ENCODE data around the gene E2F1.
"Not testable (repeated sequence)": the region's sequence is repeated elsewhere in the genome, so short reads cannot be mapped to it uniquely, and the experiment has no call there.

The E2F1 gene

GRCh38 chr20:33710681-33711445, 24.7 kb upstream of the E2F1 start:
- DNase-seq (ENCODE audit: low read depth in 1 of 2, low spot score in 1 of 2): no peak

DNA sequence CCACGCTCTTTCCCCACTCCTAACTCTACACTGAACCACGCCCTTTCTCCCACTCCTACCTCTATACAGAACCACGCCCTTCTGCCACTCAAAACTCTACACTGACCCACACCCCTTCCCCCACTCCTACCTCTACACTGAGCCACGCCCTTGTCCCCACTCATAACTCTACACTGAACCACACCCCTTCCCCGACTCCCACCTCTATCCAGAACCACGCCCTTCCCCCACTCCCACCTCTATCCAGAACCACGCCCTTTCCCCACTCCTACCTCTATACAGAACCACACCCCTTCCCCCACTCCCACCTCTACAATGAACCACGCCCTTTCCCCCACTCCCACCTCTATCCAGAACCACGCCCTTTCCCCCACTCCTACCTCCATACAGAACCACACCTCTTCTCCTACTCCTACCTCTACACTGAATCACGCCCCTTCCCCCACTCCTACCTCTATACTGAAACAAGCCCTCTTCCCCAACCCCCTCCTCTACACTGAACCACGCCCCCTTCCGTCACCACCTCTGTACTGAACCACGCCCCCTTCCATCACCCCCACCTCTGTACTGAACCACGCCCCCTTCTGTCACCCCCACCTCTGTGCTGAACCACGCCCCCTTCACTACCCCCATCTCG, 23.8 kb upstream of the E2F1 start:
- DNase-seq (ENCODE audit: low read depth in 1 of 2, low spot score in 1 of 2): no peak

DNA sequence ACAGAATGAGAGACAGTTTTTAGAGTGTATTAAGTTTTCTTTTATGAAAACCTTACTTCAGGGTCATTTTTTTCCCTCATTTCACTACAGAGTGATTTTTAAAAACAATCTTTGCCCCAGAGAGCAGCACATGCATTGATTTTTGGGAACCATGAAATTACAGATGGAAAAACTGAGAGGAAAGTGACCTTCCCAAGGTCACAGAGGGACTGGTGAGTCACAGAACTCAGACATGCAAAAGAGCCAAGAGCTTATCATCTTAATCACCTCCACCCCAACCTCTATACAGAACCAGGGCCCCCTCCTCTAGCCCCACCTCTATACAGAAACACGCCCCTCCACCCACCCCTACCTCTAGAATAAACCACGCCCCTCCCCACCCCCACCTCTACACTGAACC, 23.2 kb upstream of the E2F1 start:
- DNase-seq (ENCODE audit: low read depth in 1 of 2, low spot score in 1 of 2): no peak

GRCh38 chr20:33707668-33708067, 21.5 kb upstream of the E2F1 start:
- no peak for DNase-seq (ENCODE audit: low read depth in 1 of 2, low spot score in 1 of 2)

GRCh38 chr20:33704197-33704924, 18.2 kb upstream of the E2F1 start:
- no peak for DNase-seq (ENCODE audit: low read depth in 1 of 2, low spot score in 1 of 2)

DNA sequence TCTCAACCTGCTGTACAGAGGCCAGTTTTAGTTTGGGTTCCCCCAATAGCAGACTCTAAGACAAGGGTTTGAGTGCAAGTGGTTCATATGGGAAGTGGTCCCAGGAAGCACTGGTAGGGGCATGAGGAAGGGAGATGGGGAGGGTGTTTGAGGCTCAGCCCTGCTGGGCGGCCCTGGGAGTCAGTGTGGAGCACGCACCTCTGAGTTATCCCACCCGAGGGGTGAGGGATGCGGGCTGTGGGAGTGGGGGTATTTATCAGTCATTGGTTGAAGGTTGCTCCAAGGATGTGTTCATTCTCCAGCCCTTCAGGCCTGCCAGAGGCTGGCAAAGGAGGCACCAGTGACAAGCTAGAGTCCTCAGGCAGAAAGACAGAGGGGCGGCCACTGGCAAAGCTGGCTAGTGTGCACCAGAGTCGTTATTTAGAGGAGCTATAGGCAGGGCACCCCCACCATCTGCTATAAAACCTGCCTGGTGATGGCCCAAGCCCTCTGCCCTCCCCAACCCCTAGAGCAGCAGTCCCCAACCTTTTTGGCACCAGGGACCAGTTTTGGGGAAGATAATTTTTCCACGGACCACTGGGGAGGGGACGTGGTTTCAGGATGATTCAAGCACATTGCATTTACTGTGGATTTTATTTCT, 17.4 kb upstream of the E2F1 start:
- DNase-seq (ENCODE audit: low read depth in 1 of 2, low spot score in 1 of 2): no peak

DNA sequence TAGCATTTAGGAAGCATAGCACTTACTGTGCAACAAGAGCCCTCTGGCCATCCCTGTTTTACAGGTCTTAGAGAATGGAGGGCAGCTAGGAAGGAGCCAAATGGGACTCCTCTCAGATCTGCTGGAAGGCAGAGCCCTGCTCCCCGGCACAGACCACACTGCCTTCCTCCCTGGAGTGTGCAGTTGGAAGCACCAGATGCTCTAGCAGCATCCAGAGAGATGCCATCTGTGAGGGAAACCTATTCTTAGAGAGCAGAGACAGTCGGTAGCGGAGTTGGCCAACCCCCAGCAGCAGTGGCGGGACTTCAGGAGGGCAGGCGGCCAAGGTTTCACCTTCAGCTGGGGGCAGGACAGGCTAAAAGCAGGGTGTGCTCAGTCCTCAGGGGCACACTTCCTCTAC, 16.7 kb upstream of the E2F1 start:
- no peak for DNase-seq (ENCODE audit: low read depth in 1 of 2, low spot score in 1 of 2)

DNA sequence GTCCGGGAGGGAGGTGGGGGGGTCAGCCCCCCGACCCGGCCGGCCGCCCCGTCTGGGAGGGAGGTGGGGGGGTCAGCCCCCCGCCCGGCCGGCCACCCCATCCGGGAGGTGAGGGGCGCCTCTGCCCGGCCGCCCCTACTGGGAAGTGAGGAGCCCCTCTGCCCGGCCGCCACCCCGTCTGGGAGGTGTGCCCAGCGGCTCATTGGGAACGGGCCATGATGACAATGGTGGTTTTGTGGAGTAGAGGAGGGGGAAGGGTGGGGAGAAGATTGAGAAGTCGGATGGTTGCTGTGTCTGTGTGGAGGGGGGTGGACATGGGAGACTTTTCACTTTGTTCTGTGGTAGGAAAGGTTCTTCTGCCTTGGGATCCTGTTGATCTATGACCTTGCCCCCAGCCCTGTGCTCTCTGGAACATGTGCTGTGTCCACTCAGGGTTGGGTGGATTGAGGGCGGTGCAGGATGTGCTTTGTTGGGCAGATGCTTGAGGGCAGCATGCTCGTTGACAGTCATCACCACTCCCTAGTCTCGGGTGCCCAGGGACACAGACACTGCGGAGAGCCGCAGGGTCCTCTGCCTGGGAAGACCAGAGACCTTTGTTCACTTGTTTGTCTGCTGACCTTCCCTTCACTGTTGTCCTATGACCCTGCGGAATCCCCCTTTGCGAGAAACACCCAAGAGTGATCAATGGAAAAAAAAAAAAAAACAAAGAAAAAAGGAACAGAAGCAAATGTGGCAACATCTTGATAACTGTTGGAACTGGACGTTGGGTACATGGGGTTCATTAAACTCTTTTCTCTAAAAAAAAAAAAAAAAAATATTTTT, 15.7 kb upstream of the E2F1 start:
- no peak for DNase-seq (ENCODE audit: low read depth in 1 of 2, low spot score in 1 of 2)

GRCh38 chr20:33700696-33701441, 14.7 kb upstream of the E2F1 start:
- not testable (repeated sequence) for DNase-seq (ENCODE audit: low read depth in 1 of 2, low spot score in 1 of 2)

GRCh38 chr20:33698966-33699365, 12.8 kb upstream of the E2F1 start:
- not testable (repeated sequence) for DNase-seq (ENCODE audit: low read depth in 1 of 2, low spot score in 1 of 2)

- no peak for DNase-seq (ENCODE audit: low read depth in 1 of 2, low spot score in 1 of 2)
Measured at GRCh38 chr20:33697129-33697528, 10.9 kb upstream of the E2F1 start.

GRCh38 chr20:33696448-33696847, 10.3 kb upstream of the E2F1 start:
- no peak for DNase-seq (ENCODE audit: low read depth in 1 of 2, low spot score in 1 of 2)

DNA sequence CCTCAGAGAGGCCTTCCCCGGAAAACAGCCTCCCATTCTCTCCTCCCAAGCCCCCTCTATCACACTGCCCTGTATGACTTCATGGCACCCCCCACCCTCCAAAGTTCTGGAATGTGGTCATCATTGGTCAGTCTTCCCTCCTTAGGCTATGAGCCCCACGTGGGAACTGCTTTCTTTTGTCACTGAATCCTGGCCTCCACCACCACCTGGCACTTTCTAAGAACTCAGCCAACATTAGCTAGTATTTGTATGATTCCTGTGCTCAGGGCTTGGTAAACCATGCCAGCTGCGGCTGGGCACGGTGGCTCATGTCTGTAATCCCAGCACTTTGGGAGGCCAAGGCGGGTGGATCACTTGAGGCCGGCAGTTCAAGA, 8.4 kb upstream of the E2F1 start:
- DNase-seq (ENCODE audit: low read depth in 1 of 2, low spot score in 1 of 2): no peak

GRCh38 chr20:33693741-33694638, 7.8 kb upstream of the E2F1 start:
- no peak for DNase-seq (ENCODE audit: low read depth in 1 of 2, low spot score in 1 of 2)

GRCh38 chr20:33693289-33693688, 7.1 kb upstream of the E2F1 start:
- DNase-seq (ENCODE audit: low read depth in 1 of 2, low spot score in 1 of 2): no peak

- no peak for DNase-seq (ENCODE audit: low read depth in 1 of 2, low spot score in 1 of 2)
Measured at GRCh38 chr20:33689973-33690372, 3.8 kb upstream of the E2F1 start.

GRCh38 chr20:33689493-33689892, 3.3 kb upstream of the E2F1 start:
- DNase-seq (ENCODE audit: low read depth in 1 of 2, low spot score in 1 of 2): no peak

- no peak for DNase-seq (ENCODE audit: low read depth in 1 of 2, low spot score in 1 of 2)
Measured at GRCh38 chr20:33688938-33689424, 2.8 kb upstream of the E2F1 start.
